GM12873 (cell line): ENCODE measurements around the gene PATL1.

ENCODE experiments used
- CTCF ChIP-seq: IDR thresholded peaks from 2 replicates; pipeline ENCODE4 v1.5.1; 2012; ENCODE audit warnings: low read depth, mild to moderate bottlenecking, moderate library complexity, low read length, control low read depth; ENCODE audit not compliant: insufficient read depth; ENCODE audit errors: missing control alignments

The PATL1 gene

GRCh38 chr11:59611570-59612565 lies 57.0 kb downstream of the PATL1 start:
- no peak for TF ChIP-seq CTCF

- no peak for TF ChIP-seq CTCF
Measured at GRCh38 chr11:59610289-59610688, 58.5 kb downstream of the PATL1 start.

- no peak for TF ChIP-seq CTCF
Measured at GRCh38 chr11:59607703-59608454, 61.0 kb downstream of the PATL1 start.

GRCh38 chr11:59602432-59602831 lies 66.4 kb downstream of the PATL1 start:
- TF ChIP-seq CTCF, result no peak

- TF ChIP-seq CTCF, result no peak
Measured at GRCh38 chr11:59601788-59602187, 67.0 kb downstream of the PATL1 start.

- TF ChIP-seq CTCF, result no peak
Measured at GRCh38 chr11:59600636-59601035, 68.2 kb downstream of the PATL1 start.

GRCh38 chr11:59600234-59600633 lies 68.6 kb downstream of the PATL1 start:
- TF ChIP-seq CTCF, result no peak
